Measurements from ENCODE around the gene TCHHL1. TPM values are rescaled to one million over a fixed set of nuclear protein-coding genes. Genes with fewer than 3 reads are reported as not detected.

Gene TCHHL1
- total and polyA plus RNA-seq, 2 of the 4 experiments (the other 2 are of a cell fraction), result not detected

DNA sequence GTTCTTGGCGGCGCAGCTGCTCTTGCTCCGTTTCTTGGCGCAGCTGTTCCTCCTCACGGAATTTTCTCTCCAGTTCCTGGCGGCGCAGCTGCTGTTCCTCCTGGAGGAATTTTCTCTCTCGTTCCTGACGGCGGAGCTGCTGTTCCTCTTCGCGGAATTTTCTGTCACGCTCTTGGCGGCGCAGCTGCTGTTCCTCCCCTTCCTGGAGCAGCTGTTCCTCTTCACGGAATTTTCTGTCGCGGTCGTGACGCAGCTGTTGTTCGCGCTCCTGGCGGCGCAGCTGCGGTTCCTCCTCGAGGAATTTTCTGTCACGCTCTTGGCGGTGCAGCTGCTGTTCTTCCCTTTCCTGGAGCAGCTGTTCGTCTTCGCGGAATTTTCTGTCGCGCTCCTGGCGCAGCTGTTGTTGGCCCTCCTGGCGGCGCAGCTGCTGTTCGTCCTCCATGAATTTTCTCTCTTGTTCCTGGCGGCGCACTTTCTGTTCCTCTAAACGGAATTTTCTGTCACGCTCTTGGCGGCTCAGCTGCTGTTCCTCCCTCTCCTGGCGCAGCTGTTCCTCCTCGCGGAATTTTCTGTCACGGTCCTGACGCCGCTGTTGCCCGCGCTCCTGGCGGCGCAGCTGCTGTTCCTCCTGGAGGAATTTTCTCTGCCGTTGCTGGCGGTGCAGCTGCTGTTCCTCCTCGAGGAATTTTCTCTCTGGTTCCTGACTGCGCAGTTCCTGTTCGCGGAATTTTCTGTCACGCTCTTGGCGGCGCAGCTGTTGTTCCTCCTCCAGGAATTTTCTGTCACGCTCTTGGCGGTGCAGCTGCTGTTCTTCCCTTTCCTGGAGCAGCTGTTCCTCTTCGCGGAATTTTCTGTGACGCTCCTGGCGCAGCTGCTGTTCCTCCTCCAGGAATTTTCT is 19.4 kb upstream of the TCHHL1 start:
- no peak overlapping the region for H2BK5ac ChIP-seq (ENCODE audit: low read depth, low read length, poor library complexity, severe bottlenecking)
- H3K18ac ChIP-seq (ENCODE audit: low read depth, low read length), result no peak overlapping the region
- no peak overlapping the region; the same call in 1 of the 2 replicates for H3K4me2 ChIP-seq (ENCODE audit: low read depth, low read length)
- H4K8ac ChIP-seq (ENCODE audit: low read depth in 2 of 2, low read length in 2 of 2), result no peak overlapping the region
- WGBS, 2 experiments (ENCODE audit: extremely low coverage in 2 of 2, insufficient read length in 1 of 2), result 13% methylated on average over 65 of the region's 67 CpGs; no CpG with 5 or more reads in 1 of the 2 experiments
- no peak overlapping the region for H4K91ac ChIP-seq (ENCODE audit: insufficient read depth, low read depth, low read length)
- no peak overlapping the region for H3K27ac ChIP-seq (ENCODE audit: insufficient read depth, low read length)
- H2BK20ac ChIP-seq (ENCODE audit: low read depth, low read length), result no peak overlapping the region
- no peaks in the 10 kb centered on the region for H3K9me1 ChIP-seq (ENCODE audit: insufficient read depth, low read length)
- no peak overlapping the region for H3K4ac ChIP-seq (ENCODE audit: low read depth, low read length)
- dilution Hi-C loops (cut with HindIII; ENCODE audit: low sequenced_read_pairs, unreplicated experiment) (no loop called here), intact Hi-C loops (cut with micrococcal nuclease) (no loop called here), in situ Hi-C loops (cut with MboI; ENCODE audit: low sequenced_read_pairs) (no loop called here)
- peaks cover 57% of the 10 kb centered on the region for H3K27me3 ChIP-seq (ENCODE audit: control insufficient read depth, insufficient read depth, low read length)
- no peak overlapping the region for H3K14ac ChIP-seq (replicated peaks; ENCODE audit: low read depth, low read length)
- ChIA-PET POLR2A (ENCODE audit: unreplicated experiment) (no interaction called here), CTCF (no interaction called here)
- DNase-seq (peak; percentile 46), ATAC-seq (ENCODE audit: low read depth) (no peak)
- H3K79me1 ChIP-seq (ENCODE audit: low read depth in 1 of 2, low read length in 2 of 2), result no peaks in the 10 kb centered on the region
- peaks cover 3% of the 10 kb centered on the region; the same call in 1 of the 2 replicates for H3K4me1 ChIP-seq (ENCODE audit: control insufficient read depth, insufficient read depth, low read length)
- H2AFZ ChIP-seq (replicated peaks; ENCODE audit: low read length, poor library complexity), result peak overlapping the region; percentile 73
- no peaks in the 10 kb centered on the region; the same call in 1 of the 2 replicates for H4K20me1 ChIP-seq (ENCODE audit: insufficient read depth, low read length)
- H3K9ac ChIP-seq (ENCODE audit: low read depth, low read length), result no peak overlapping the region
- H3K36me3 ChIP-seq (ENCODE audit: control insufficient read depth, insufficient read depth, low read length), result no peaks in the 10 kb centered on the region
- no peak overlapping the region for H3K23ac ChIP-seq (ENCODE audit: low read depth, low read length)
- no TSS peak for BruUV-seq (replicated peaks)
- no peak overlapping the region for H2BK15ac ChIP-seq (ENCODE audit: low read depth, low read length)
- H2AK5ac ChIP-seq (ENCODE audit: low read depth, low read length), result no peak overlapping the region
- H4K5ac ChIP-seq (ENCODE audit: low read depth, low read length), result no peak overlapping the region
- no peak overlapping the region for H2BK120ac ChIP-seq (ENCODE audit: low read depth, low read length)
- no peak overlapping the region for H3K56ac ChIP-seq (ENCODE audit: extremely low read depth, insufficient read depth, low read length)
- H3K9me3 ChIP-seq (ENCODE audit: control insufficient read depth, insufficient read depth, low read length), result peaks cover 21% of the 10 kb centered on the region
- no peak overlapping the region for H2AK9ac ChIP-seq (replicated peaks; ENCODE audit: low read depth, low read length, poor library complexity)
- 0 out of 2 replicates have a peak overlapping the region, but pooled peaks have one; percentile 11 for H3K4me3 ChIP-seq (ENCODE audit: insufficient read depth, low read depth, low read length)
- TF ChIP-seq MXI1 (IDR thresholded peaks at IDR 0.05; ENCODE audit: borderline replicate concordance, low read depth, low read length) (no peak), BHLHE40 (IDR thresholded peaks at IDR 0.05; ENCODE audit: low read depth, low read length) (no peak), RCOR1 (IDR thresholded peaks at IDR 0.05; ENCODE audit: insufficient replicate concordance, low read length) (no peak), POLR2A (IDR thresholded peaks at IDR 0.05; ENCODE audit: low read depth, low read length) (no peak), FOS (IDR thresholded peaks at IDR 0.05; ENCODE audit: low read depth, low read length) (no peak), RAD21 (IDR thresholded peaks at IDR 0.05; ENCODE audit: low read length) (no peak), MAFK (IDR thresholded peaks at IDR 0.05; ENCODE audit: low read depth, low read length) (no peak), RFX5 (IDR thresholded peaks at IDR 0.05; ENCODE audit: low read depth, low read length) (no peak), MAZ (IDR thresholded peaks at IDR 0.05; ENCODE audit: borderline replicate concordance, low read depth, low read length) (no peak), NFE2L2 (IDR thresholded peaks at IDR 0.05; ENCODE audit: low read depth, low read length) (no peak), CEBPB (IDR thresholded peaks at IDR 0.05; ENCODE audit: low read depth, low read length) (no peak), SMC3 (IDR thresholded peaks at IDR 0.05; ENCODE audit: low read depth, low read length) (no peak)
- TF ChIP-seq, protein P1, sequence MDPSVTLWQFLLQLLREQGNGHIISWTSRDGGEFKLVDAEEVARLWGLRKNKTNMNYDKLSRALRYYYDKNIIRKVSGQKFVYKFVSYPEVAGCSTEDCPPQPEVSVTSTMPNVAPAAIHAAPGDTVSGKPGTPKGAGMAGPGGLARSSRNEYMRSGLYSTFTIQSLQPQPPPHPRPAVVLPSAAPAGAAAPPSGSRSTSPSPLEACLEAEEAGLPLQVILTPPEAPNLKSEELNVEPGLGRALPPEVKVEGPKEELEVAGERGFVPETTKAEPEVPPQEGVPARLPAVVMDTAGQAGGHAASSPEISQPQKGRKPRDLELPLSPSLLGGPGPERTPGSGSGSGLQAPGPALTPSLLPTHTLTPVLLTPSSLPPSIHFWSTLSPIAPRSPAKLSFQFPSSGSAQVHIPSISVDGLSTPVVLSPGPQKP (IDR thresholded peaks at IDR 0.05; ENCODE audit: borderline replicate concordance, low read depth, low read length), result no peak
- TF ChIP-seq, protein P2, sequence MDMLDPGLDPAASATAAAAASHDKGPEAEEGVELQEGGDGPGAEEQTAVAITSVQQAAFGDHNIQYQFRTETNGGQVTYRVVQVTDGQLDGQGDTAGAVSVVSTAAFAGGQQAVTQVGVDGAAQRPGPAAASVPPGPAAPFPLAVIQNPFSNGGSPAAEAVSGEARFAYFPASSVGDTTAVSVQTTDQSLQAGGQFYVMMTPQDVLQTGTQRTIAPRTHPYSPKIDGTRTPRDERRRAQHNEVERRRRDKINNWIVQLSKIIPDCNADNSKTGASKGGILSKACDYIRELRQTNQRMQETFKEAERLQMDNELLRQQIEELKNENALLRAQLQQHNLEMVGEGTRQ (IDR thresholded peaks at IDR 0.05; ENCODE audit: low read depth, low read length), result no peak
- TF ChIP-seq, protein P3, sequence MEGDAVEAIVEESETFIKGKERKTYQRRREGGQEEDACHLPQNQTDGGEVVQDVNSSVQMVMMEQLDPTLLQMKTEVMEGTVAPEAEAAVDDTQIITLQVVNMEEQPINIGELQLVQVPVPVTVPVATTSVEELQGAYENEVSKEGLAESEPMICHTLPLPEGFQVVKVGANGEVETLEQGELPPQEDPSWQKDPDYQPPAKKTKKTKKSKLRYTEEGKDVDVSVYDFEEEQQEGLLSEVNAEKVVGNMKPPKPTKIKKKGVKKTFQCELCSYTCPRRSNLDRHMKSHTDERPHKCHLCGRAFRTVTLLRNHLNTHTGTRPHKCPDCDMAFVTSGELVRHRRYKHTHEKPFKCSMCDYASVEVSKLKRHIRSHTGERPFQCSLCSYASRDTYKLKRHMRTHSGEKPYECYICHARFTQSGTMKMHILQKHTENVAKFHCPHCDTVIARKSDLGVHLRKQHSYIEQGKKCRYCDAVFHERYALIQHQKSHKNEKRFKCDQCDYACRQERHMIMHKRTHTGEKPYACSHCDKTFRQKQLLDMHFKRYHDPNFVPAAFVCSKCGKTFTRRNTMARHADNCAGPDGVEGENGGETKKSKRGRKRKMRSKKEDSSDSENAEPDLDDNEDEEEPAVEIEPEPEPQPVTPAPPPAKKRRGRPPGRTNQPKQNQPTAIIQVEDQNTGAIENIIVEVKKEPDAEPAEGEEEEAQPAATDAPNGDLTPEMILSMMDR (conservative IDR thresholded peaks at IDR 0.05; ENCODE audit: low read depth, low read length), result no peak
